Measurements from ENCODE around the gene SLC31A1.

- TF ChIP-seq CTCF (IDR thresholded peaks at IDR 0.05): no peak
- TF ChIP-seq POLR2A (IDR thresholded peaks at IDR 0.05): no peak
Observed at GRCh38 chr9:113299800-113300292, 78.5 kb downstream of the SLC31A1 start.

Measured in Peyer's patch (tissue), 4 donors.